HG03280 (cell line): ENCODE data around the gene ZNF502.

ENCODE experiments used
- ATAC-seq: cut with Tn5 transposase; IDR thresholded peaks from one replicate; pipeline ENCODE4 v1.9.1; 2021; ENCODE audit warnings: mild to moderate bottlenecking, moderate library complexity; ENCODE audit not compliant: unreplicated experiment

ZNF502 gene

GRCh38 chr3:44764248-44764647 is 51.8 kb downstream of the ZNF502 start:
- no peak for ATAC-seq

- ATAC-seq, result no peak
These were observed 59.1 kb downstream of the ZNF502 start for GRCh38 chr3:44771424-44772098.

- ATAC-seq, result no peak
These were observed 59.6 kb downstream of the ZNF502 start for GRCh38 chr3:44772099-44772442.
